ENCODE data around the gene FGF12.

Gene FGF12

GRCh38 chr3:192408647-192409200 lies 318.6 kb downstream of the FGF12 start:
- DNase-seq, result no peak

GRCh38 chr3:192408007-192408646 lies 319.2 kb downstream of the FGF12 start:
- DNase-seq, result no peak

- no peak for DNase-seq
These were observed 327.6 kb downstream of the FGF12 start for GRCh38 chr3:192399767-192400166.

- DNase-seq, result no peak
These were observed 330.3 kb downstream of the FGF12 start for GRCh38 chr3:192397012-192397411.

GRCh38 chr3:192395506-192395905 lies 331.8 kb downstream of the FGF12 start:
- DNase-seq, result no peak

- no peak for DNase-seq
These were observed 334.4 kb downstream of the FGF12 start for GRCh38 chr3:192392986-192393385.

- no peak for DNase-seq
These were observed 344.5 kb downstream of the FGF12 start for GRCh38 chr3:192382861-192383260.

- no peak for DNase-seq
These were observed 353.8 kb downstream of the FGF12 start for GRCh38 chr3:192373586-192373985.

GRCh38 chr3:192373032-192373431 lies 354.3 kb downstream of the FGF12 start:
- DNase-seq, result no peak

- DNase-seq, result no peak
These were observed 354.7 kb downstream of the FGF12 start for GRCh38 chr3:192372616-192373015.

GRCh38 chr3:192371870-192372400 lies 355.4 kb downstream of the FGF12 start:
- DNase-seq, result no peak

GRCh38 chr3:192367616-192368015 lies 359.7 kb downstream of the FGF12 start:
- DNase-seq, result no peak

- DNase-seq, result no peak
These were observed 360.4 kb downstream of the FGF12 start for GRCh38 chr3:192366916-192367315.

GRCh38 chr3:192365571-192365970 lies 361.8 kb downstream of the FGF12 start:
- DNase-seq, result no peak

GRCh38 chr3:192364316-192364715 lies 363.0 kb downstream of the FGF12 start:
- DNase-seq, result no peak

GRCh38 chr3:192354687-192355086 lies 372.7 kb downstream of the FGF12 start:
- DNase-seq, result no peak

GRCh38 chr3:192352142-192352541 lies 375.2 kb downstream of the FGF12 start:
- no peak for DNase-seq

- no peak for DNase-seq
These were observed 375.9 kb downstream of the FGF12 start for GRCh38 chr3:192351441-192351840.

- no peak for DNase-seq
These were observed 387.3 kb downstream of the FGF12 start for GRCh38 chr3:192340031-192340430.

- DNase-seq, result no peak
These were observed 388.1 kb downstream of the FGF12 start for GRCh38 chr3:192339214-192339613.

- no peak for DNase-seq
These were observed 391.1 kb downstream of the FGF12 start for GRCh38 chr3:192336286-192336685.

GRCh38 chr3:192332386-192333291 lies 394.7 kb downstream of the FGF12 start:
- DNase-seq, result no peak

- DNase-seq, result no peak
These were observed 395.5 kb downstream of the FGF12 start for GRCh38 chr3:192331749-192332385.
